ENCODE results near the gene DGAT2.

DGAT2 gene

GRCh38 chr11:75779960-75780359 is 11.4 kb downstream of the DGAT2 start:
- no peak for TF ChIP-seq CTCF (conservative IDR thresholded peaks at IDR 0.05; ENCODE audit: low read length)
- DNase-seq (ENCODE audit: low read depth): no peak
- H3K4me3 ChIP-seq (ENCODE audit: low read length): no peak overlapping the region

GRCh38 chr11:75780888-75781287 is 12.3 kb downstream of the DGAT2 start:
- TF ChIP-seq CTCF (conservative IDR thresholded peaks at IDR 0.05; ENCODE audit: low read length): no peak
- no peak for DNase-seq (ENCODE audit: low read depth)
- H3K4me3 ChIP-seq (ENCODE audit: low read length): no peak overlapping the region

GRCh38 chr11:75781296-75781695 is 12.7 kb downstream of the DGAT2 start:
- H3K4me3 ChIP-seq (ENCODE audit: low read length): no peak overlapping the region
- no peak for TF ChIP-seq CTCF (conservative IDR thresholded peaks at IDR 0.05; ENCODE audit: low read length)
- no peak for DNase-seq (ENCODE audit: low read depth)

GRCh38 chr11:75781831-75782230 is 13.3 kb downstream of the DGAT2 start:
- DNase-seq (ENCODE audit: low read depth): no peak
- TF ChIP-seq CTCF (conservative IDR thresholded peaks at IDR 0.05; ENCODE audit: low read length): no peak
- H3K4me3 ChIP-seq (ENCODE audit: low read length): no peak overlapping the region

- no peak overlapping the region for H3K4me3 ChIP-seq (ENCODE audit: low read length)
- DNase-seq (ENCODE audit: low read depth): no peak
- no peak for TF ChIP-seq CTCF (conservative IDR thresholded peaks at IDR 0.05; ENCODE audit: low read length)
Measured at GRCh38 chr11:75782540-75783263, 14.1 kb downstream of the DGAT2 start.

GRCh38 chr11:75783416-75784084 is 15.0 kb downstream of the DGAT2 start:
- H3K4me3 ChIP-seq (ENCODE audit: low read length): no peak overlapping the region
- no peak for TF ChIP-seq CTCF (conservative IDR thresholded peaks at IDR 0.05; ENCODE audit: low read length)
- no peak for DNase-seq (ENCODE audit: low read depth)

- no peak overlapping the region for H3K4me3 ChIP-seq (ENCODE audit: low read length)
- no peak for DNase-seq (ENCODE audit: low read depth)
- no peak for TF ChIP-seq CTCF (conservative IDR thresholded peaks at IDR 0.05; ENCODE audit: low read length)
Measured at GRCh38 chr11:75784085-75784478, 15.5 kb downstream of the DGAT2 start.

Data from AG10803 (cell line).